ENCODE data around the gene FGD6.
"Not testable (repeated sequence)": the region's sequence is repeated elsewhere in the genome, so short reads cannot be mapped to it uniquely, and the experiment has no call there.

The FGD6 gene

GRCh38 chr12:95202691-95203486, 14.4 kb downstream of the FGD6 start:
- FAIRE-seq (peak; percentile 43), DNase-seq (ENCODE audit: insufficient read length, low spot score) (no peak)
- TF ChIP-seq POLR2AphosphoS5 (IDR thresholded peaks at IDR 0.05; ENCODE audit: low read depth, low read length) (no peak), SPI1 (IDR thresholded peaks at IDR 0.05; ENCODE audit: low read depth, low read length) (peak; percentile 80), TAF1 (IDR thresholded peaks at IDR 0.05; ENCODE audit: low read depth, low read length) (no peak)

GRCh38 chr12:95201056-95201670, 16.1 kb downstream of the FGD6 start:
- no peak for DNase-seq (ENCODE audit: insufficient read length, low spot score)
- no peak for FAIRE-seq
- TF ChIP-seq TAF1 (IDR thresholded peaks at IDR 0.05; ENCODE audit: low read depth, low read length) = no peak
- no peak for TF ChIP-seq POLR2A (IDR thresholded peaks at IDR 0.05; ENCODE audit: low read depth, low read length)
- no peak for TF ChIP-seq POLR2AphosphoS5 (IDR thresholded peaks at IDR 0.05; ENCODE audit: low read depth, low read length)
- no peak for TF ChIP-seq PAX5 (IDR thresholded peaks at IDR 0.05; ENCODE audit: insufficient read depth, low read length, severe bottlenecking)
- TF ChIP-seq POU2F2 (IDR thresholded peaks at IDR 0.05; ENCODE audit: low read depth, low read length) = no peak
- no peak for TF ChIP-seq SPI1 (IDR thresholded peaks at IDR 0.05; ENCODE audit: low read depth, low read length)

- peak; percentile 63 for FAIRE-seq
- TF ChIP-seq PAX5 (IDR thresholded peaks at IDR 0.05; ENCODE audit: insufficient read depth, low read length, severe bottlenecking) = no peak
- TF ChIP-seq POLR2AphosphoS5 (IDR thresholded peaks at IDR 0.05; ENCODE audit: low read depth, low read length) = no peak
- TF ChIP-seq SPI1 (IDR thresholded peaks at IDR 0.05; ENCODE audit: low read depth, low read length) = no peak
- no peak for TF ChIP-seq POLR2A (IDR thresholded peaks at IDR 0.05; ENCODE audit: low read depth, low read length)
- TF ChIP-seq POU2F2 (IDR thresholded peaks at IDR 0.05; ENCODE audit: low read depth, low read length) = no peak
- TF ChIP-seq TAF1 (IDR thresholded peaks at IDR 0.05; ENCODE audit: low read depth, low read length) = no peak
- DNase-seq (ENCODE audit: insufficient read length, low spot score) = no peak
These were observed 17.0 kb downstream of the FGD6 start for GRCh38 chr12:95200128-95200894.

- FAIRE-seq = no peak
- TF ChIP-seq TAF1 (IDR thresholded peaks at IDR 0.05; ENCODE audit: low read depth, low read length) (0 out of 2 replicates have a peak, but pooled peaks have one; percentile 18), POLR2A (IDR thresholded peaks at IDR 0.05; ENCODE audit: low read depth, low read length) (no peak)
- DNase-seq (ENCODE audit: insufficient read length, low spot score) = no peak
These were observed 18.4 kb downstream of the FGD6 start for GRCh38 chr12:95198914-95199313.

GRCh38 chr12:95197636-95198035, 19.6 kb downstream of the FGD6 start:
- FAIRE-seq = no peak
- DNase-seq (ENCODE audit: insufficient read length, low spot score) = no peak
- TF ChIP-seq SPI1 (IDR thresholded peaks at IDR 0.05; ENCODE audit: low read depth, low read length) = no peak
- TF ChIP-seq POLR2A (IDR thresholded peaks at IDR 0.05; ENCODE audit: low read depth, low read length) = no peak
- TF ChIP-seq TAF1 (IDR thresholded peaks at IDR 0.05; ENCODE audit: low read depth, low read length) = no peak
- no peak for TF ChIP-seq PAX5 (IDR thresholded peaks at IDR 0.05; ENCODE audit: insufficient read depth, low read length, severe bottlenecking)
- no peak for TF ChIP-seq POU2F2 (IDR thresholded peaks at IDR 0.05; ENCODE audit: low read depth, low read length)
- TF ChIP-seq POLR2AphosphoS5 (IDR thresholded peaks at IDR 0.05; ENCODE audit: low read depth, low read length) = no peak

- not testable (repeated sequence) for DNase-seq (ENCODE audit: insufficient read length, low spot score); FAIRE-seq
These were observed 20.2 kb downstream of the FGD6 start for GRCh38 chr12:95196875-95197569.

- DNase-seq (ENCODE audit: insufficient read length, low spot score) (no peak), FAIRE-seq (no peak)
- TF ChIP-seq POLR2AphosphoS5 (IDR thresholded peaks at IDR 0.05; ENCODE audit: low read depth, low read length) = no peak
- TF ChIP-seq SPI1 (IDR thresholded peaks at IDR 0.05; ENCODE audit: low read depth, low read length) = no peak
- no peak for TF ChIP-seq TAF1 (IDR thresholded peaks at IDR 0.05; ENCODE audit: low read depth, low read length)
- no peak for TF ChIP-seq PAX5 (IDR thresholded peaks at IDR 0.05; ENCODE audit: insufficient read depth, low read length, severe bottlenecking)
- TF ChIP-seq POU2F2 (IDR thresholded peaks at IDR 0.05; ENCODE audit: low read depth, low read length) = no peak
- no peak for TF ChIP-seq POLR2A (IDR thresholded peaks at IDR 0.05; ENCODE audit: low read depth, low read length)
These were observed 22.1 kb downstream of the FGD6 start for GRCh38 chr12:95195122-95195521.

GRCh38 chr12:95193139-95193538, 24.1 kb downstream of the FGD6 start:
- FAIRE-seq (no peak), DNase-seq (ENCODE audit: insufficient read length, low spot score) (no peak)
- no peak for TF ChIP-seq SPI1 (IDR thresholded peaks at IDR 0.05; ENCODE audit: low read depth, low read length)
- TF ChIP-seq POLR2AphosphoS5 (IDR thresholded peaks at IDR 0.05; ENCODE audit: low read depth, low read length) = no peak
- no peak for TF ChIP-seq POU2F2 (IDR thresholded peaks at IDR 0.05; ENCODE audit: low read depth, low read length)
- TF ChIP-seq TAF1 (IDR thresholded peaks at IDR 0.05; ENCODE audit: low read depth, low read length) = no peak
- TF ChIP-seq POLR2A (IDR thresholded peaks at IDR 0.05; ENCODE audit: low read depth, low read length) = no peak
- TF ChIP-seq PAX5 (IDR thresholded peaks at IDR 0.05; ENCODE audit: insufficient read depth, low read length, severe bottlenecking) = no peak

- FAIRE-seq = no peak
- TF ChIP-seq TAF1 (IDR thresholded peaks at IDR 0.05; ENCODE audit: low read depth, low read length) (no peak), POLR2A (IDR thresholded peaks at IDR 0.05; ENCODE audit: low read depth, low read length) (no peak), POLR2AphosphoS5 (IDR thresholded peaks at IDR 0.05; ENCODE audit: low read depth, low read length) (no peak), SPI1 (IDR thresholded peaks at IDR 0.05; ENCODE audit: low read depth, low read length) (peak; percentile 55), POU2F2 (IDR thresholded peaks at IDR 0.05; ENCODE audit: low read depth, low read length) (no peak), PAX5 (IDR thresholded peaks at IDR 0.05; ENCODE audit: insufficient read depth, low read length, severe bottlenecking) (no peak)
These were observed 25.0 kb downstream of the FGD6 start for GRCh38 chr12:95192271-95192670.

More at GRCh38 chr12:95192271-95192670, 25.0 kb downstream of the FGD6 start:
- DNase-seq (ENCODE audit: insufficient read length, low spot score) = no peak

Measured in GM12891 (cell line).